ES-I3 (cell line): Measurements from ENCODE around the gene EYA3.

ENCODE experiments used
- H3K36me3 ChIP-seq: 2 replicates; pipeline ENCODE4 v1.6.1; 2013; ENCODE audit warnings: mild to moderate bottlenecking, low read length, control low read depth, moderate library complexity; ENCODE audit not compliant: insufficient read depth
- H3K4me1 ChIP-seq: 2 replicates; pipeline ENCODE4 v1.6.1; 2013; ENCODE audit warnings: mild to moderate bottlenecking, control low read depth, low read length; ENCODE audit not compliant: insufficient read depth
- H3K9ac ChIP-seq: 2 replicates; pipeline ENCODE4 v1.6.1; 2013; ENCODE audit warnings: low read depth, mild to moderate bottlenecking, low read length, moderate library complexity
- H3K9me3 ChIP-seq: 2 replicates; pipeline ENCODE4 v1.6.1; 2013; ENCODE audit warnings: mild to moderate bottlenecking, low read length, moderate library complexity; ENCODE audit not compliant: control insufficient read depth, insufficient read depth

EYA3 gene

DNA sequence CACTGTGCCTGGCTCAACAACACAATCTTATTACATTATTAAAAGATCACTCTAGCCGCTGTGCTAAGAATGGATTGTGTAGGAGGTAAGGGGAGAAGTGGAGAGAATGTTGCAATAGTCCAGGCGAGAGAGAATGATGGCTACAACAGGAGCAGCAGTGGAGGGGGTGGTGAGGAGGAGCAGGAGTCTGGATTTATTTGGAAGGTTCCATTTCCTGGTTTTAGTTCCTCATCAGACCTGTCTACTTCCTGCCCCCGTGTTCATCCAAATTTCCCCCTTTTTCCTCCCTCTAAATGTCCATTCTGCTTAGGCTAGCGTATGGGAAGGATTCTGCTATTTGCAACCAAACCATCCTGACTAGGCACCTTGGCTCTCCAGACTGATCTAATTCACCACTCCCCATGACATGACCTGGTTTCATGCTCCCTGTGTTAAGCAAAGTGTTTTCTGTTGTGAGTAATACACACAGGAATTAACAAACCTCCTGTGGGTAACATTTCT lies 35.1 kb upstream of the EYA3 start:
- no peaks in the 10 kb centered on the region for H3K9me3 ChIP-seq
- H3K9ac ChIP-seq: no peak overlapping the region
- H3K4me1 ChIP-seq: peaks cover 5% of the 10 kb centered on the region; the same call in 1 of the 2 replicates
- no peaks in the 10 kb centered on the region for H3K36me3 ChIP-seq

DNA sequence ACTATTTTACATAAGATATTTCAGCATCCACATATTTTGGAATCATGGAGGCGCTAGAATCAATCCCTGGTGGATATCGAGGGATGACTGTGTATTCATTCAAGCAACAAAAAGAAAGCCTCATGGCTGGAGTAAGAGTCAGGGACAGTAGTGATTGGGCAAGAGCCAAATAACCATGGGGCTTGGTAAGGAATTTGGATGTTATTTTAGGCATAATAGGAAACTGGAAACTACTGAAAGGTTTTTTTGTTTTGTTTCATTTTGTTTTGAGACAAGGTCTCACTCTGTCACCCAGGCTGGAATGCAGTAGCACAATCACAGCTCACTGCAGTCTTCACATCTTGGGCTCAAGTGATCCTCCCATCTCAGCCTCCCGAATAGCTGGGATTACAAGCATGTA lies 33.8 kb upstream of the EYA3 start:
- Histone ChIP-seq H3K36me3 (no peaks in the 10 kb centered on the region), H3K9ac (no peak overlapping the region), H3K9me3 (no peaks in the 10 kb centered on the region), H3K4me1 (peaks cover 5% of the 10 kb centered on the region; the same call in 1 of the 2 replicates)

DNA sequence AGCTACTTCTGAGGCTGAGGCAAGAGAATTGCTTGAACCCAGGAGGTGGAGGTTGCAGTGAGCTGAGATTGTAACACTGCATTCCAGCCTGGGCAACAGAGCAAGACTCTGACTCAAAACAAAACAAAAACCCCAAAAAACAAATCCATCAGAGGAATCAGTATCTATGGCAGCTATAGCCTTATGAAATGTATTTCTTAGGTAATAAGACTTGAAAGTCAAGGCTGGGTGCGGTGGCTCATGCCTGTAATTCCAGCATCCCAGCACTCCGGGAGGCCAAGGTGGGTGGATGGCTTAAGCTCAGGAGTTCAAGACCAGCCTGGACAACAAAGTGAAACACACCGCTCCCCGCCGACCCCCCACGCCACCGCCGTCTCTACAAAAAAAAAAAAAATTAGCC lies 31.1 kb upstream of the EYA3 start:
- Histone ChIP-seq H3K9ac (no peak overlapping the region), H3K9me3 (no peaks in the 10 kb centered on the region), H3K4me1 (peaks cover 5% of the 10 kb centered on the region; the same call in 1 of the 2 replicates), H3K36me3 (no peaks in the 10 kb centered on the region)

DNA sequence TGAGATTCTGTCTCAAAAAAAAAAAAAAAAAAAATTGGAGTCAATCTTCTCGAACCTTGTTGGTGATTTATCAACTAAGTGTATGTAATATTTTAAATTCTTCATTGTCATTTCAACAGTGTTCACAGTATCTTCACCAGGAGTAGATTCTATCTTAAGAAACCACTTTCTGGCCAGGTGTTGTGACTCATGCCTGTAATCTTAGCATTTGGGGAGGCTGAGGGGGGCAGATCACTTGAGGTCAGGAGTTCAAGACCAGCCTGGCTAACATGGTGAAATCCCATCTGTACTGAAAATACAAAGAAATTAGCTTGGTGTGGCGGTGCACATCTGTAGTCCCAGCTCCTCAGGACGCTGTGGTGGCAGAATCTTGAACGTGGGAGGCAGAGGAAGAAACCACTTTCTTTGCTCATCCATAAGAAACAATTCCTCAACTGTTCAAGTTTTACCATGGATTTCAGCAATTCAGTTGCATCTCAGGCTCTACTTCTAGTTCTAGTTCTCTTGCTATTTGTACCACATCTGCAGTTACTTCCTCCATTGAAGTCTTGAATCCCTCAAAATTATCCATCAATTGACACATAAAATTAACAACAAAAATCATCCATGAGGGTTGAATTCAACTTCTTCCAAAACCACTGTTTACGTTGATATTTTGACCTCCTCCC lies 30.4 kb upstream of the EYA3 start:
- Histone ChIP-seq H3K9me3 (no peaks in the 10 kb centered on the region), H3K9ac (no peak overlapping the region), H3K36me3 (no peaks in the 10 kb centered on the region), H3K4me1 (peaks cover 5% of the 10 kb centered on the region; the same call in 1 of the 2 replicates)

DNA sequence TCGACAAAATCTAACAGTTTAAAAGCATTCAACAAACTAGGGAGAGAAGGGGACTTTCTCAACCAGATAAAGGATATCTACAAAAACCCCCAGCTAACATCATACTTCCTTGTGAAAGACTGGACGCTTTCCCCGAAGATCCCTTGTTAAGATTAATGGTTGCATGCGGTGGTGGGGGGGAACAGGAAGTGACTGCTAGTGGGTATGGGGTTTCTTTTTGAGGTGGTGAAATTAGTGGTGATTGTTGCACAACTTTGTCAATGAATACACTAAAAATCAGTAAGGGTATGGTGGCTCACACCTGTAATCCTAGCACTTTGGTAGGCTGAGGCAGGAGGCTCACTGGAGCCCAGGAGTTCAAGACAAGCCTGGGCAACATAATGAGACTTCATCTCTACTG lies 26.9 kb upstream of the EYA3 start:
- Histone ChIP-seq H3K9me3 (no peaks in the 10 kb centered on the region), H3K9ac (no peak overlapping the region), H3K4me1 (no peaks in the 10 kb centered on the region; the same call in 1 of the 2 replicates), H3K36me3 (no peaks in the 10 kb centered on the region)

DNA sequence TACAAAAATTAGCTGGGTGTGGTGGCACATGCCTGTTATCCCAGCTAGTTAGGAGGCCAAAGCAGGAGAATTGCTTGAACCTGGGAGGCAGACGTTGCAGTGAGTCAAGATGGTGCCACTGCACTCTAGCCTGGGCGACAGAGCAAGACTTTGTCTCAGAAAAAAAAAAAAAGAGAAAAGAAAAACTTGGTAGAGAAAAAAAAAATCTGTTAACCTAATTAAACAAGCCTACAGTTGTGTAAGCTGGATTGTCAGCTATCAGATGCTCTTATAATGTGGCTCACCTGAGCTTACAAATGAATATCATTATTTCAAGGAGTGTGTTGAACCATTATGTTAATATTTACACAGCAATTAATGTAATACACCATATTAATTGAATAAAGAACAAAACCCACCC lies 26.4 kb upstream of the EYA3 start:
- H3K9ac ChIP-seq: no peak overlapping the region

DNA sequence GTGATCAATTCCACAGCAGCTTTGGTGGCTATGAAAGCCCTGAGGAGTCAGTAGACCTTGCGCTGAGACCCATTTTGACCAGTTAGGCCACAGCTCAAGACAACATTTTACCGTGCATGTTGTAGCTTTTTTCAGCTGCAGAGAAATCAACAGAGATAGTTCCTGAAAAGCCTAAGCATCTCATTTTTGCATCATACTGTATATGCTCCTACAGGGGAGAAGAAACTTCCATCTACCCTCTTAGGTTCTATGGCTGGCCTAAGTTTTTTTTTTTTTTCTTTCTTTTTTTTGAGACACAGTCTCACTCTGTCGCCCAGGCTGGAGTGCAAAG lies 24.8 kb upstream of the EYA3 start:
- Histone ChIP-seq H3K9ac (no peak overlapping the region), H3K4me1 (no peaks in the 10 kb centered on the region; the same call in 1 of the 2 replicates), H3K36me3 (no peaks in the 10 kb centered on the region), H3K9me3 (no peaks in the 10 kb centered on the region)

More for the DNA sequence above, 26.4 kb upstream of the EYA3 start:
- Histone ChIP-seq H3K9me3 (no peaks in the 10 kb centered on the region), H3K4me1 (no peaks in the 10 kb centered on the region; the same call in 1 of the 2 replicates), H3K36me3 (no peaks in the 10 kb centered on the region)

DNA sequence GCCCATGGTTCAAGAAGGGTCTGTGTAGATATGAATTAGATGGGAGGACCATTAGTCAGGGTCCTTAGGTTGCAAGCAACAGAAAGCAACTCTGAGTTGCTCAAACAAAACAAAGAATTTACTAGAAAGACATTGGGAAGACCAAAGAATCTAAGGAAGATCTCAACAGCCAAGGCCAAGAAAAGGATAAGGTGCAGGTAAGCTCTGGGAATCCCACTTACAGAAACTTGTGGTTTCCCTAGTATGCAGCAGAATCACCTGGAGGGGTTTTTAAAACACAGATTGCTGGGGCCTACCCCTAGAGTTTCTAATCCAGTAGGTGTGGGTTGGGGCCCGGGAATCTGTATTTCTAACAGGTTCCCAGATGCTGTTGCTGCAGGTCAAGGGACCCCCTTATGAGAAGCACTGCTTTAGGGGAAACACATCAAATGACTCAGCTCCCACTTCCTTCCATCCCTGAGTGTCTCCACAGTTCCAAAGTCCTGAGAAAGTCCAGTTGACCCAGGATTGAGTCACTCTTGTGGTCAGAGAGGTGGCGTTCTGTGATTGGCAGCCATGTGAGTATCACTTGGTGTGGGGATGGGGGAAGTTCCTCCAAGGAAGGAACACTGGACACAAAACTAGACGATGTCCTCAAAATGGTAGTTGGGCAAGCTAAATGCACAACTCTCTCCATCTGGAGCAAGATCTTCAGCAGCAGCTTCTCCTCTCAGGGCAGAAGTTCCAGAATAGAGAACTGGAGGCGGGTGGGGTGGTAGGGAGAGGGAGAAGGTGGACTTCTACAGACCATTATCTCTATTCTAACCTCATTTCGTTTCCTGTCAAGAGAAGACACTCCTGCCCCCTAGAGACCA lies 24.2 kb upstream of the EYA3 start:
- Histone ChIP-seq H3K9me3 (no peaks in the 10 kb centered on the region), H3K4me1 (no peaks in the 10 kb centered on the region; the same call in 1 of the 2 replicates), H3K9ac (no peak overlapping the region), H3K36me3 (no peaks in the 10 kb centered on the region)

DNA sequence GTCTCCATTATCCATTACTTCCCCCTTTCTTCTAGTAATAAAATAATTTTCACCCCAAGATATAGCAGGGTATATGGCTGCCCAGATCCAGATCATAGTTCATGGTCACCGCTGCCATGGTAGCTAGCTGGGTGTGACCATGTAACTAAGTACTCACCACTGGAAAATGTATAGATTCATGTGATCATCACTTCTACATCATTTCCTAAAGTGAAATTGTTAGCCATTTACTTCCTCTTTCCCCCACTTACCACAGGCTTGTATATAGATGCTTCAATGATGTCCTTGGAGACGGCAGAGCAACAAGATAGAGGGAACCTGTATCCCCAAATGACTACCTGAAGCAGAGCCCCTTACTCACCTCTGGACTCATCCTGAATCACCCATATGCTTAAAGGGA lies 22.7 kb upstream of the EYA3 start:
- Histone ChIP-seq H3K36me3 (no peaks in the 10 kb centered on the region), H3K4me1 (no peaks in the 10 kb centered on the region; the same call in 1 of the 2 replicates), H3K9me3 (no peaks in the 10 kb centered on the region), H3K9ac (no peak overlapping the region)

DNA sequence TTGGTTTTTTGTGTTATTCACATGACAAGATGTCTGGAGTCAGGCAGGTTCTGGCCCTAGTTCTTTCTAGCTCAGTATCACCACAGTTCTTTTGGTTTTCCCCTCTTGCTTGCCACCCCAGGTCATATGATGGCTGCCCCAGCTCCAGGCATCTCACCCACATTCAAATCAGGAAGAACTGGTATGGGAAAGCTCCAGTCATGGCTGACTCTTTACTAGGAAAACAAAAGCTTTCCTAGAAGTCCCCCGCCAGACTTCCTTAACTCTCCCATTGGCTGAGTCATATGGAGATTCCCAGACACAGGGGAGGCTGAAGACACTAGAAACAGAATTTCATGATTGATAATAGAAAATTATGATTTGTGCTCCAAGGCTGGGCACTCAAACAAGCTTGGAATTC lies 22.1 kb upstream of the EYA3 start:
- Histone ChIP-seq H3K4me1 (peaks cover under 1% of the 10 kb centered on the region; the same call in 1 of the 2 replicates), H3K9me3 (no peaks in the 10 kb centered on the region), H3K9ac (no peak overlapping the region), H3K36me3 (no peaks in the 10 kb centered on the region)

DNA sequence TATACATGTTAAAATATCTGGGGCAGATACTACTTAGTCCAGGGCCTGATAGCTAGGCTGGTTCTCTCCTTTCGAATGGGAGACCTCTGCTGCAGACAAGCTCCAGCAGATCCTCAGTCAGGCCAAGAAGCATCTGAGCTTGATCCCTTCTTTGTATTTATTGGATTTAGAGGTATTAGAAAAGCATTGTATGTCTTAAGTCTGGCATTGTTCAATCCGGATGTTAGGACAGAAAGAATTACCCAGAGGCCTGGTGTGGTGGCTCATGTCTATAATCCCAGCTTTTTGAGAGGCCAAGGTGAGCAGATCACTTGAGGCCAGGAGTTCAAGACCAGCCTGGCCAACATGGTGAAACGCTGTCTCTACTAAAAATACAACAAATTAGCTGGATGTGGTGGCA lies 21.2 kb upstream of the EYA3 start:
- Histone ChIP-seq H3K9me3 (no peaks in the 10 kb centered on the region), H3K36me3 (no peaks in the 10 kb centered on the region), H3K9ac (no peak overlapping the region), H3K4me1 (peaks cover 3% of the 10 kb centered on the region)

DNA sequence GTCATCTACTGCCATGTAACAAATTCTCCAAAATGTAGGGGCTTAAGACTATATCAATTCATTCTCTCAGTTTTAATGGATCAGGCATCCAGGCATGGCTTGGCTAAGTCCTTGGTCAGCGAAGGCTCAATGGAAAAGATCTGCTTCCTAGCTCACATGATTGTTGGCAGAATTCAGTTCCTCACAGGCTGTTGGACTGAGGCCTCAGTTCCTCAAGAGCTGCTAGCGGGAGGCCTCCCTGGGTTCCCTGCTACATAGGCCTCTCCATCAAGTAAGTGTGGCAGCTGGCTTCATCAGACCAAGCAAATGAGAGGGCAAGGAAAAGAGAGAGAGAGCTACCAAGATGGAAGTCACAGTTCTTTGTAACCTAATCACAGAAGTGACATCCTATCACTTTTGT lies 19.6 kb upstream of the EYA3 start:
- no peaks in the 10 kb centered on the region for H3K9me3 ChIP-seq
- peaks cover 3% of the 10 kb centered on the region for H3K4me1 ChIP-seq
- H3K9ac ChIP-seq: no peak overlapping the region
- H3K36me3 ChIP-seq: no peaks in the 10 kb centered on the region

DNA sequence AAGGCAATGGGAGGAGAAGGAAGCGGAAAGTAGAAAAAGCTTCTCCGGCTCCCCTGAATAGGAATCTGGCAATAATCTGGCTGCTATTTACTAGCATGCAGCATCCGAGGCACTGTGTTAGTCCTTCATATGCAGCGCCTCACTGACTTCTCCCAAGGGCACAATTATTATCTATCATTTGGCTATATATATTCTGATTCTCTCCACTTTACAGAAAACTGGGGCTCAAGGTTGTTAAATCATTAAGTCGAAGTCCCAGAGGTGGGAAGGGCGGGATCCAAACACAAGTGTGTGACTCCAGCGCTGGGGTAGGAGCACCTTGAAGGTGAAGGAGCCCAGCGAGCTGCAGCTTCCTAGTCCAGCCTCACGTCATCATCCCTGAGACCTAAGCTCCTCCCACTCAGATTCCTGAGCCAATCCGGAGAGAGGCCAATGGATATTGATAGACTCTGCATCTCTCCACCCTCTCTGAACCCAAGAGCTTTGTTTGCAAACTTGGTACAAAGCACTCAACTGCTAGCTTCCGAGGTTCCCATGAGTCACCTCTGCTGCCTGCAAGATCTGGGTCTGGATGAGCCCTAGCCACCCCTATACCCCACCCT lies 16.6 kb upstream of the EYA3 start:
- Histone ChIP-seq H3K9me3 (no peaks in the 10 kb centered on the region), H3K4me1 (peaks cover 3% of the 10 kb centered on the region; the same call in 1 of the 2 replicates), H3K9ac (peak overlapping the region; percentile 40), H3K36me3 (no peaks in the 10 kb centered on the region)

DNA sequence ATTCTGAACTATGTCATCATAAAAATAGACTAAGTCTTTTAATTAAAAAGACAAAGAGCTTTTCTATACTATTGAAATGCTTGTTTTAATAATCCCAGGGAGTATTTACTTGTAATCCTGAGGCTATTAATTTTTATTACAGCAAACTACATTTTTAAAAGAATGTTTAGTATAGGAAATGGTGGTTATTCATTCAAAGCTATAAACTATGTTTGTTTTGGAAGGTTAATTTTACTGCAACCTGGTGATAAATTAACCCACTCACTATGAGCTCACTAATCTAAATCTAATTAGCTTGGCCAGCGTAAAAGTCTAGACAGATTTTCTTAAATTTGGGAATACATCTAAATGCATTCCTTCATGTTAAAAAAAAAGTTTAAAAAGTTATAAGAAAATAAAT lies 13.8 kb upstream of the EYA3 start:
- Histone ChIP-seq H3K9ac (no peak overlapping the region), H3K36me3 (no peaks in the 10 kb centered on the region), H3K4me1 (peaks cover 3% of the 10 kb centered on the region; the same call in 1 of the 2 replicates), H3K9me3 (no peaks in the 10 kb centered on the region)
